ENCODE results near the gene IPO13. TPM values are rescaled to one million over a fixed set of nuclear protein-coding genes. Genes with fewer than 3 reads are reported as not detected.

Gene IPO13
- total RNA-seq, 4 donors from 2014 or later: 19.3 to 32.4 (median 20.5) TPM

- peaks cover 25 to 82% (median 56%) of the 10 kb centered on the region in 3 donors for H3K4me1 ChIP-seq
- TF ChIP-seq POLR2A (IDR thresholded peaks at IDR 0.05) (no peak), CTCF (IDR thresholded peaks at IDR 0.05) (no peak)
- 64 to 73% methylated on average over 2 of the region's 5 CpGs for WGBS, 2 donors
Observed at GRCh38 chr1:43934986-43935324, 11.8 kb upstream of the IPO13 start.

GRCh38 chr1:43935711-43936427 lies 10.9 kb upstream of the IPO13 start:
- peak overlapping the region; percentile 37 to 69 (median 47) for H3K4me3 ChIP-seq
- 41 to 43% methylated on average over 2 to 7 of the region's 48 CpGs for WGBS, 2 donors
- peaks cover 0 to 3% (median 0%) of the 10 kb centered on the region in 3 donors for H3K36me3 ChIP-seq
- DNase-seq: no peak
- H3K27me3 ChIP-seq: peaks cover 0 to 22% (median 0%) of the 10 kb centered on the region in 4 donors
- intact Hi-C loops (cut with DNase I): loop anchor here (2.0 kb wide), 1 partner anchor 173 kb away; no protein-coding TSS in a partner anchor
- H3K9me3 ChIP-seq: no peaks in the 10 kb centered on the region
- H3K27ac ChIP-seq: peak overlapping the region; percentile 26 to 74 (median 44)
- peaks cover 25 to 73% (median 47%) of the 10 kb centered on the region in 3 donors for H3K4me1 ChIP-seq
- no peak for TF ChIP-seq POLR2A (IDR thresholded peaks at IDR 0.05)
- no peak for TF ChIP-seq CTCF (IDR thresholded peaks at IDR 0.05)

More at GRCh38 chr1:43934986-43935324, 11.8 kb upstream of the IPO13 start:
- Histone ChIP-seq H3K27ac (peak overlapping the region; percentile 16 to 74 (median 62)), H3K36me3 (peaks cover 0 to 3% (median 0%) of the 10 kb centered on the region in 3 donors), H3K4me3 (peak overlapping the region in 1 of 4 donors; percentile 69), H3K9me3 (no peaks in the 10 kb centered on the region), H3K27me3 (peaks cover 0 to 22% (median 0%) of the 10 kb centered on the region in 4 donors)
- intact Hi-C loops (cut with DNase I): loop anchor here (2.0 kb wide), 1 partner anchor 172 kb away; no protein-coding TSS in a partner anchor
- DNase-seq: no peak

- Histone ChIP-seq H3K27me3 (peaks cover 0 to 22% (median 0%) of the 10 kb centered on the region in 4 donors), H3K4me3 (peak overlapping the region; percentile 37 to 69 (median 47)), H3K4me1 (peaks cover 25 to 66% (median 43%) of the 10 kb centered on the region in 3 donors), H3K36me3 (peaks cover 0 to 3% (median 0%) of the 10 kb centered on the region in 3 donors), H3K27ac (peak overlapping the region; percentile 20 to 74 (median 43)), H3K9me3 (no peaks in the 10 kb centered on the region)
- TF ChIP-seq POLR2A (IDR thresholded peaks at IDR 0.05): no peak
- TF ChIP-seq CTCF (IDR thresholded peaks at IDR 0.05): no peak
- no peak for DNase-seq
- intact Hi-C loops (cut with DNase I): no loop called here
- 78% methylated on average over 2 of the region's 56 CpGs; no CpG with 5 or more reads in 1 of the 2 donors for WGBS, 2 donors
Observed at GRCh38 chr1:43936431-43937151, 10.2 kb upstream of the IPO13 start.

GRCh38 chr1:43937179-43937865 lies 9.4 kb upstream of the IPO13 start:
- H3K27me3 ChIP-seq: peaks cover 0 to 22% (median 0%) of the 10 kb centered on the region in 4 donors
- peaks cover 0 to 3% (median 0%) of the 10 kb centered on the region in 3 donors for H3K36me3 ChIP-seq
- DNase-seq: no peak
- peak overlapping the region; percentile 9 to 74 (median 40) for H3K27ac ChIP-seq
- no peak for TF ChIP-seq CTCF (IDR thresholded peaks at IDR 0.05)
- no peak for TF ChIP-seq POLR2A (IDR thresholded peaks at IDR 0.05)
- peaks cover 25 to 61% (median 43%) of the 10 kb centered on the region in 3 donors for H3K4me1 ChIP-seq
- WGBS, 2 donors: 40 to 52% methylated on average over 3 to 4 of the region's 8 CpGs
- H3K9me3 ChIP-seq: no peaks in the 10 kb centered on the region
- intact Hi-C loops (cut with DNase I): no loop called here
- H3K4me3 ChIP-seq: no peak overlapping the region

Measured in esophagus squamous epithelium (tissue), 5 donors.